ENCODE data around the gene ABL2. TPM values are rescaled to one million over a fixed set of nuclear protein-coding genes. Genes with fewer than 3 reads are reported as not detected.

Gene ABL2
- total and polyA plus RNA-seq, 2 donors (not counting 3 experiments of a cell fraction or from before 2014, with no cell fraction given), result 41.8 to 158 TPM

DNA sequence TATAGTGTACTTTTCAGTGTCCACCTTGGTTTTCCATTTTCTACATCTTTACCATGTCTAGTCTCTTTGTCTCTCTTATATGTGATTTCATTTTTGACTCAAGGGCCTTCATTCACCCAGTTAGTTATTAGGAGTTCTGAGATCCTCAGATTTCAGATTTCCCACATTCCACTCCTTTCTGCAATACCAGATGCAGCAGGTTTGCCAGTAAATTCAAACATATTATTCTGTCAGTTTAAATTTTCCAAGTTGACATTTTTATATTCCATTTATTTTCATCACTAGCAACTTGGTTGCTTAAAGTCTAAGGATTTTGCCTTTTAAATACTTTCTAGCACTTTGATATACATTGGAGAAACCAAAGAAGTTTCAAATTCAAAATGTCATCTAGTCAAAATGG is 42.4 kb downstream of the ABL2 start:
- DNase-seq (ENCODE audit: low read depth, low spot score), result no peak
- ChIA-PET POLR2A (no interaction called here), CTCF (no interaction called here)
- intact Hi-C loops (cut with micrococcal nuclease), result no loop called here
- BruUV-seq (replicated peaks), result no TSS peak
- H3K4me3 ChIP-seq (replicated peaks in 1 of 3; ENCODE audit: insufficient read depth in 1 of 3, low read depth in 1 of 3, low read length in 3 of 3), result no peak overlapping the region
- peaks cover 8% of the 10 kb centered on the region for H3K4me1 ChIP-seq (ENCODE audit: control insufficient read depth, extremely low read depth, insufficient read depth, low read length)
- no peak for FAIRE-seq
- TF ChIP-seq EZH2 (IDR thresholded peaks at IDR 0.05; ENCODE audit: borderline replicate concordance, low read depth, low read length, severe bottlenecking) (no peak), JUN (IDR thresholded peaks at IDR 0.05; ENCODE audit: borderline replicate concordance, insufficient read depth, insufficient read length, low read depth) (no peak), FOS (IDR thresholded peaks at IDR 0.05; ENCODE audit: borderline replicate concordance, insufficient read depth, low read length) (no peak), POLR2AphosphoS5 (IDR thresholded peaks at IDR 0.05; ENCODE audit: insufficient read depth, low read depth, low read length) (no peak), POLR2A (IDR thresholded peaks at IDR 0.05; ENCODE audit: low read depth, low read length) (no peak), MYC (IDR thresholded peaks at IDR 0.05; ENCODE audit: low read depth, low read length) (no peak), GATA2 (IDR thresholded peaks at IDR 0.05; ENCODE audit: insufficient read depth, insufficient read length, low read depth, low read length) (no peak)
- TF ChIP-seq, protein P1, sequence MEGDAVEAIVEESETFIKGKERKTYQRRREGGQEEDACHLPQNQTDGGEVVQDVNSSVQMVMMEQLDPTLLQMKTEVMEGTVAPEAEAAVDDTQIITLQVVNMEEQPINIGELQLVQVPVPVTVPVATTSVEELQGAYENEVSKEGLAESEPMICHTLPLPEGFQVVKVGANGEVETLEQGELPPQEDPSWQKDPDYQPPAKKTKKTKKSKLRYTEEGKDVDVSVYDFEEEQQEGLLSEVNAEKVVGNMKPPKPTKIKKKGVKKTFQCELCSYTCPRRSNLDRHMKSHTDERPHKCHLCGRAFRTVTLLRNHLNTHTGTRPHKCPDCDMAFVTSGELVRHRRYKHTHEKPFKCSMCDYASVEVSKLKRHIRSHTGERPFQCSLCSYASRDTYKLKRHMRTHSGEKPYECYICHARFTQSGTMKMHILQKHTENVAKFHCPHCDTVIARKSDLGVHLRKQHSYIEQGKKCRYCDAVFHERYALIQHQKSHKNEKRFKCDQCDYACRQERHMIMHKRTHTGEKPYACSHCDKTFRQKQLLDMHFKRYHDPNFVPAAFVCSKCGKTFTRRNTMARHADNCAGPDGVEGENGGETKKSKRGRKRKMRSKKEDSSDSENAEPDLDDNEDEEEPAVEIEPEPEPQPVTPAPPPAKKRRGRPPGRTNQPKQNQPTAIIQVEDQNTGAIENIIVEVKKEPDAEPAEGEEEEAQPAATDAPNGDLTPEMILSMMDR (IDR thresholded peaks at IDR 0.05; ENCODE audit: extremely low read depth in 1 of 2, insufficient read depth in 1 of 2, low read depth in 1 of 2, low read length in 2 of 2), result no peak
- TF ChIP-seq, protein P2, sequence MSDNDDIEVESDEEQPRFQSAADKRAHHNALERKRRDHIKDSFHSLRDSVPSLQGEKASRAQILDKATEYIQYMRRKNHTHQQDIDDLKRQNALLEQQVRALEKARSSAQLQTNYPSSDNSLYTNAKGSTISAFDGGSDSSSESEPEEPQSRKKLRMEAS (IDR thresholded peaks at IDR 0.05; ENCODE audit: insufficient read depth, insufficient read length), result no peak
- H3K36me3 ChIP-seq (ENCODE audit: control insufficient read depth in 2 of 2, extremely low read depth in 1 of 2, insufficient read depth in 2 of 2, low read length in 2 of 2), result no peaks in the 10 kb centered on the region
- H3K9ac ChIP-seq (replicated peaks; ENCODE audit: extremely low read depth, insufficient read depth, low read length), result no peak overlapping the region
- H3K4me2 ChIP-seq (ENCODE audit: insufficient read depth, low read length), result no peak overlapping the region
- no peaks in the 10 kb centered on the region for H3K27me3 ChIP-seq (ENCODE audit: control insufficient read depth in 2 of 2, insufficient read depth in 2 of 2, low read length in 2 of 2)
- H3K27ac ChIP-seq (ENCODE audit: insufficient read depth, low read depth, low read length), result no peak overlapping the region
- no peak overlapping the region for H2AFZ ChIP-seq (ENCODE audit: low read depth, low read length)
- H3K9me1 ChIP-seq (replicated peaks; ENCODE audit: control insufficient read depth, extremely low read depth, insufficient read depth, low read length), result no peaks in the 10 kb centered on the region
- dilution Hi-C loops (cut with MboI; ENCODE audit: extremely low pct_ligation_motif_present, low sequenced_read_pairs), result no loop called here
- no peaks in the 10 kb centered on the region for H3K9me3 ChIP-seq (replicated peaks; ENCODE audit: control insufficient read depth, insufficient read depth, low read length)
- H3K79me2 ChIP-seq (ENCODE audit: control insufficient read depth, insufficient read depth, low read length), result peaks cover 37% of the 10 kb centered on the region
- H4K20me1 ChIP-seq (replicated peaks; ENCODE audit: control insufficient read depth, extremely low read depth, insufficient read depth, low read length), result peaks cover 3% of the 10 kb centered on the region

Measured in endothelial cell of umbilical vein (primary cell).